CD4-positive, alpha-beta T cell (primary cell): ENCODE results near the gene SAMM50. TPM values are rescaled to one million over a fixed set of nuclear protein-coding genes. Genes with fewer than 3 reads are reported as not detected.
A peak's percentile ranks its signal among the peaks of the same experiment; 100 is the strongest.

Experiments
- ATAC-seq: fragments of 200-7000 bp; cut with Tn5 transposase; one replicate; pipeline ENCODE4 v1.10.0; 2022; ENCODE audit warnings: mild to moderate bottlenecking; ENCODE audit not compliant: poor library complexity
- CTCF ChIA-PET: fragments of 350-600 bp; sonication (Branson Sonifier 250); formaldehyde crosslinking; loops from one replicate; lab custom pipeline; 2021; ENCODE audit warnings: antibody characterized with exemption, inconsistent platforms; lab: Charles Lee
- POLR2A ChIA-PET: fragments of 350-600 bp; sonication (Branson Sonifier 250); formaldehyde crosslinking; loops from one replicate; lab custom pipeline; 2021; ENCODE audit warnings: antibody characterized with exemption, inconsistent platforms; lab: Charles Lee
- DNase-seq, 14 experiments: peaks; one replicate each; pipeline ENCODE4 v3.0.0-alpha.2; 2013 to 2020; ENCODE audit warnings: mixed read lengths in 2 of 14
- H3K27ac ChIP-seq, 2 donors: one replicate each; pipeline versions ENCODE4 v1.5.1 to v1.7.0; 2013; ENCODE audit warnings: low read length in 2 of 2, low read depth in 1 of 2, mild to moderate bottlenecking in 1 of 2
- H3K27me3 ChIP-seq, 2 experiments: 1 replicate in 1 of 2; 2 replicates in 1 of 2; pipeline versions ENCODE4 v1.6.1 to v1.7.0; 2013; ENCODE audit warnings: low read length in 2 of 2, control low read depth in 1 of 2, mild to moderate bottlenecking in 1 of 2, moderate library complexity in 1 of 2; ENCODE audit not compliant: insufficient read depth in 2 of 2, control insufficient read depth in 1 of 2
- H3K36me3 ChIP-seq: one replicate; pipeline ENCODE4 v1.6.1; 2013; ENCODE audit warnings: low read length, control low read depth; ENCODE audit not compliant: insufficient read depth
- H3K4me1 ChIP-seq: one replicate; pipeline ENCODE4 v1.6.1; 2013; ENCODE audit warnings: low read length, control low read depth; ENCODE audit not compliant: insufficient read depth
- H3K4me3 ChIP-seq: one replicate; pipeline ENCODE4 v1.5.1; 2013; ENCODE audit warnings: mild to moderate bottlenecking, low read length, moderate library complexity
- H3K9me3 ChIP-seq, 2 experiments: 1 replicate in 1 of 2; 2 replicates in 1 of 2; pipeline versions ENCODE4 v1.6.1 to v1.7.0; 2013; ENCODE audit warnings: low read length in 2 of 2, mild to moderate bottlenecking in 2 of 2, control low read depth in 1 of 2, moderate library complexity in 1 of 2; ENCODE audit not compliant: control insufficient read depth in 1 of 2, insufficient read depth in 1 of 2
- H3K27ac Mint-ChIP-seq: one replicate; pipeline ENCODE4 v1.8.0; 2020; ENCODE audit warnings: mixed read lengths
- H3K27me3 Mint-ChIP-seq: one replicate; pipeline ENCODE4 v1.8.0; 2021; ENCODE audit warnings: mixed read lengths
- H3K36me3 Mint-ChIP-seq: one replicate; pipeline ENCODE4 v1.8.0; 2021; ENCODE audit warnings: low read depth, mixed read lengths
- H3K4me1 Mint-ChIP-seq: one replicate; pipeline ENCODE4 v1.8.0; 2021; ENCODE audit warnings: low read depth, mixed read lengths
- H3K4me3 Mint-ChIP-seq: one replicate; pipeline ENCODE4 v1.8.0; 2020; ENCODE audit warnings: mild to moderate bottlenecking, mixed read lengths
- H3K9me3 Mint-ChIP-seq: one replicate; pipeline ENCODE4 v1.8.0; 2020; ENCODE audit warnings: mixed read lengths
- intact Hi-C, 2 experiments: fragments of 100-400 bp; cut with DNase I in 1 of 2; cut with micrococcal nuclease in 1 of 2; formaldehyde crosslinking; loops; one replicate each; pipeline versions ENCODE4 v1.15.1 to v1.9.0; 2023 to 2025; cut with DNase I, micrococcal nuclease
- total RNA-seq, 174 experiments: library from RNA in 2 of 174; stranded (reverse) in 2 of 174; gene quantifications; one replicate each; pipeline ENCODE4 v1.2.3 and lab custom pipeline; 2021 to 2026
- TF ChIP-seq, protein P1 (sequence below): fragments of 200-600 bp; IDR thresholded peaks from one replicate; pipeline ENCODE4 v1.8.0; 2022; ENCODE audit warnings: antibody characterized with exemption, mild to moderate bottlenecking

SAMM50 gene
- total RNA-seq, 2 experiments from 2014 or later, result 15.2 to 18.0 TPM

DNA sequence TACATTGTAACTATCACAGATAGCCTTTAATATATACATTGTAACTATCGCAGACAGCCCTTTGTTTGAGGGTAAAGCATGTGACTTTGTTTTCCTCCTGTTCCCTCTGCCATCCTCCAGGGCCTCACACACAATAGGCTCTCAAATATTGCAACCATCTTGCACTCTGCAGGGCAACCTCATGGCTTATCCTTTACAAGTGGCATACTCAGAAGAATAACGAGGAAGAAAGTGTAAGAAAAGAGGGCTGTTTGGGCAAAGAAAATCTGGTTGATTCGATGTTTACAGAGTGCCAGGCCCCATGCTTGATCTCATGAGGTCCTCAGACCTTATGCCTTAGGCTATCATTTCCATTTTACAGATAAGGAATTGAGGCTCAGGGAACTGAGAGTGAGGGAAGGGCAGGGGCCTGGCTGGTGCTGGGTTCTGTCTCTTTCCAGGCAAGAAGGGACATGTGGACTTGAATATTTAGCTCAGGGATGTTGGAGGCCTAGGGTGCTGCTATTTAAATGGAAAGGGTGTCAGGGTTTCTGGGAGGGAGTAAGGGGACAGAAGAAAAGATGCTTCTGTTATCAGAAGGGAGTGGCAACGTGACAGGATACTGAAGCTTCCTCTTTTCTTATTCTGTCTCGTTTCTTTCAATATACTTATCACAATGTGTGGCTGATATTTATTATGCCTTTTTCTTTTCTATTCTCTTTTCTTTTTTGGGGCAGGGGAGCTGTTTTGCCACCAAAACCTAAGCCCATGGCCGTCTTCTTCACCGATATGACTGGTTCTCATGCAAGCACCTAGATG, 1.1 kb upstream of the SAMM50 start:
- DNase-seq (peak in 1 of 14 experiments; percentile 6), ATAC-seq (no peak)
- Mint-ChIP-seq H3K27me3 (no peaks in the 10 kb centered on the region), H3K4me1 (peaks cover 40% of the 10 kb centered on the region), H3K27ac (peak overlapping the region; percentile 89), H3K36me3 (peaks cover 22% of the 10 kb centered on the region), H3K9me3 (no peaks in the 10 kb centered on the region), H3K4me3 (peak overlapping the region; percentile 98)
- TF ChIP-seq, protein P1, sequence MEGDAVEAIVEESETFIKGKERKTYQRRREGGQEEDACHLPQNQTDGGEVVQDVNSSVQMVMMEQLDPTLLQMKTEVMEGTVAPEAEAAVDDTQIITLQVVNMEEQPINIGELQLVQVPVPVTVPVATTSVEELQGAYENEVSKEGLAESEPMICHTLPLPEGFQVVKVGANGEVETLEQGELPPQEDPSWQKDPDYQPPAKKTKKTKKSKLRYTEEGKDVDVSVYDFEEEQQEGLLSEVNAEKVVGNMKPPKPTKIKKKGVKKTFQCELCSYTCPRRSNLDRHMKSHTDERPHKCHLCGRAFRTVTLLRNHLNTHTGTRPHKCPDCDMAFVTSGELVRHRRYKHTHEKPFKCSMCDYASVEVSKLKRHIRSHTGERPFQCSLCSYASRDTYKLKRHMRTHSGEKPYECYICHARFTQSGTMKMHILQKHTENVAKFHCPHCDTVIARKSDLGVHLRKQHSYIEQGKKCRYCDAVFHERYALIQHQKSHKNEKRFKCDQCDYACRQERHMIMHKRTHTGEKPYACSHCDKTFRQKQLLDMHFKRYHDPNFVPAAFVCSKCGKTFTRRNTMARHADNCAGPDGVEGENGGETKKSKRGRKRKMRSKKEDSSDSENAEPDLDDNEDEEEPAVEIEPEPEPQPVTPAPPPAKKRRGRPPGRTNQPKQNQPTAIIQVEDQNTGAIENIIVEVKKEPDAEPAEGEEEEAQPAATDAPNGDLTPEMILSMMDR, result no peak
- Histone ChIP-seq H3K36me3 (no peaks in the 10 kb centered on the region), H3K4me1 (peaks cover 31% of the 10 kb centered on the region), H3K9me3 (no peaks in the 10 kb centered on the region), H3K4me3 (peak overlapping the region; percentile 95), H3K27me3 (no peaks in the 10 kb centered on the region), H3K27ac (no peak overlapping the region)
- ChIA-PET POLR2A (interaction anchor here (1.1 to 1.8 kb wide), 8 partner anchors 8 to 767 kb away, joined by 3 to 11 read pairs (median 4); partner anchors contain the start of genes PARVB, PARVG and PNPLA3), CTCF (interaction anchor here (1.7 to 1.8 kb wide), 2 partner anchors 8 to 731 kb away, joined by 6 to 14 read pairs; no protein-coding TSS in a partner anchor)
- intact Hi-C loops, result loop anchor here in 1 of 2 experiments (10.0 kb wide), 1 partner anchor 231 kb away; the partner anchor contains the start of gene PARVG

- TF ChIP-seq, protein P1, result no peak
- intact Hi-C loops, result loop anchor here in 1 of 2 experiments (1.0 to 10.0 kb wide), 3 partner anchors 41 to 229 kb away; partner anchors contain the start of genes EFCAB6 and PARVG
- peak overlapping the region; percentile 89 for H3K27ac Mint-ChIP-seq
- peaks cover 5% of the 10 kb centered on the region for H3K36me3 ChIP-seq
- H3K4me3 ChIP-seq, result peak overlapping the region; percentile 95
- H3K9me3 ChIP-seq, result no peaks in the 10 kb centered on the region
- no peaks in the 10 kb centered on the region for H3K27me3 Mint-ChIP-seq
- DNase-seq (peak in 3 of 14 experiments; percentile 7 to 33 (median 17)), ATAC-seq (no peak)
- H3K4me3 Mint-ChIP-seq, result peak overlapping the region; percentile 98
- no peaks in the 10 kb centered on the region for H3K27me3 ChIP-seq
- POLR2A ChIA-PET, result interaction anchor here (1.2 to 1.6 kb wide), 5 partner anchors 34 to 1208 kb away, joined by 3 to 6 read pairs (median 4); partner anchors contain the start of genes NUP50, PARVB and PARVG
- peaks cover 36% of the 10 kb centered on the region for H3K4me1 ChIP-seq
- no peaks in the 10 kb centered on the region for H3K9me3 Mint-ChIP-seq
- H3K27ac ChIP-seq, result peak overlapping the region; percentile 53 to 68
- H3K36me3 Mint-ChIP-seq, result peaks cover 28% of the 10 kb centered on the region
- H3K4me1 Mint-ChIP-seq, result peaks cover 57% of the 10 kb centered on the region
- CTCF ChIA-PET, result interaction anchor here (2.0 kb wide), 1 partner anchor 10 kb away, joined by 10 read pairs; no protein-coding TSS in a partner anchor
Measured at GRCh38 chr22:43955883-43956782, 891 bp downstream of the SAMM50 start.
